Kidney epithelial cell (primary cell): ENCODE data around the gene COA4. TPM values are rescaled to one million over a fixed set of nuclear protein-coding genes. Genes with fewer than 3 reads are reported as not detected.

ENCODE experiments used
- DNase-seq: peaks from one replicate; pipeline ENCODE4 v3.0.0-alpha.2; 2010; ENCODE audit warnings: low read depth
- H3K27me3 ChIP-seq: 2 replicates; pipeline ENCODE4 v1.6.0; 2011; ENCODE audit warnings: low read length; ENCODE audit not compliant: control insufficient read depth, insufficient read depth
- H3K36me3 ChIP-seq: 2 replicates; pipeline ENCODE4 v1.5.1; 2011; ENCODE audit warnings: low read length; ENCODE audit not compliant: control insufficient read depth, insufficient read depth
- H3K4me3 ChIP-seq: 2 replicates; pipeline ENCODE4 v1.5.1; 2011; ENCODE audit warnings: low read depth, mild to moderate bottlenecking, control low read depth, low read length
- total RNA-seq: library from RNA; depleted of rRNA; stranded (reverse); fragments of >200 nt; gene quantifications from 2 replicates; pipeline ENCODE4 v1.2.3, GENCODE V29; 2015
- TF ChIP-seq, protein P1 (sequence below): IDR thresholded peaks from 2 replicates; pipeline ENCODE4 v1.5.1; 2011; ENCODE audit warnings: mild to moderate bottlenecking, moderate library complexity, low read length, control low read depth, inconsistent platforms; ENCODE audit not compliant: insufficient read depth, poor library complexity, severe bottlenecking

Gene COA4
- total RNA-seq, 1 donor from 2014 or later, result 103 TPM

DNA sequence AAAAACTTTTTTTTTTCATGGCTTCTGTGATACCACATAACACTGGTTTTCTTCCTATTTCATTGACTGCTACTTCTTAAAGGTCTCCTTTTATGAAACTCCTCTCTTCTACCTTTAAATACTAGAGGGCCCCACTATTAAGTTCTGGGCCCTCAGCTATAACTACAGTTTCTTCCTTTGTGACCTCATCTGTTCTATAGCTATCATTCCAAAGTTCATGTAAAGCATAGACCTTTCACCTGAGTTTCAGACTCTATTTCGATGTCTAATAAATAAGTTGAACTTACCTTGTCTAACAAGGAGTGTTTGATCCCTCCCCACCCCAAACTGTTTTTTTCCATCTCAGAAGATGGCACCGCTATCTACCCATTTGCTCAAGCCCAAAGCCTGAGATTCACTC, 35.4 kb upstream of the COA4 start:
- TF ChIP-seq, protein P1, sequence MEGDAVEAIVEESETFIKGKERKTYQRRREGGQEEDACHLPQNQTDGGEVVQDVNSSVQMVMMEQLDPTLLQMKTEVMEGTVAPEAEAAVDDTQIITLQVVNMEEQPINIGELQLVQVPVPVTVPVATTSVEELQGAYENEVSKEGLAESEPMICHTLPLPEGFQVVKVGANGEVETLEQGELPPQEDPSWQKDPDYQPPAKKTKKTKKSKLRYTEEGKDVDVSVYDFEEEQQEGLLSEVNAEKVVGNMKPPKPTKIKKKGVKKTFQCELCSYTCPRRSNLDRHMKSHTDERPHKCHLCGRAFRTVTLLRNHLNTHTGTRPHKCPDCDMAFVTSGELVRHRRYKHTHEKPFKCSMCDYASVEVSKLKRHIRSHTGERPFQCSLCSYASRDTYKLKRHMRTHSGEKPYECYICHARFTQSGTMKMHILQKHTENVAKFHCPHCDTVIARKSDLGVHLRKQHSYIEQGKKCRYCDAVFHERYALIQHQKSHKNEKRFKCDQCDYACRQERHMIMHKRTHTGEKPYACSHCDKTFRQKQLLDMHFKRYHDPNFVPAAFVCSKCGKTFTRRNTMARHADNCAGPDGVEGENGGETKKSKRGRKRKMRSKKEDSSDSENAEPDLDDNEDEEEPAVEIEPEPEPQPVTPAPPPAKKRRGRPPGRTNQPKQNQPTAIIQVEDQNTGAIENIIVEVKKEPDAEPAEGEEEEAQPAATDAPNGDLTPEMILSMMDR, result no peak
- no peak overlapping the region for H3K4me3 ChIP-seq
- DNase-seq, result no peak
- H3K27me3 ChIP-seq, result no peaks in the 10 kb centered on the region
- no peaks in the 10 kb centered on the region for H3K36me3 ChIP-seq

DNA sequence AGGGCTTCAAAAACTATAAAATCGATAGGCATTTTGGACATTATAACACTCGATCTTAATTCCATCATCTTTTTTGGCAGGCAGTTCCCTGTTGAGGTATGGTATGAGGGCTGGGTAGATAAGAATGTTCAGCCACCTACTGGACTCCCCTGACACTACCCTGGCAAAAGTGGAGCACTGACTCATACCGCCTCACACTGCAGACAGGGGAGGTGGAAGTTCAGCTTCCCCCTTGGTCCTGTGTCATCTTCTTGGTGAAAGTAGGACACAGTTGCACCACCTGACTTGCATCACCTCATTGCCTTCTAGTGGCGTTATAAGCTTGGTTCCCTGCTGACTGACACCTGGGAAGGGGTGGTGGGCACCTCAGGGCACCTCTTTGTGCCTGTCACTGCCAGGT, 30.5 kb upstream of the COA4 start:
- no peak for DNase-seq
- TF ChIP-seq, protein P1, result peak; percentile 10
- no peaks in the 10 kb centered on the region for H3K27me3 ChIP-seq
- no peaks in the 10 kb centered on the region for H3K36me3 ChIP-seq
- no peak overlapping the region for H3K4me3 ChIP-seq

DNA sequence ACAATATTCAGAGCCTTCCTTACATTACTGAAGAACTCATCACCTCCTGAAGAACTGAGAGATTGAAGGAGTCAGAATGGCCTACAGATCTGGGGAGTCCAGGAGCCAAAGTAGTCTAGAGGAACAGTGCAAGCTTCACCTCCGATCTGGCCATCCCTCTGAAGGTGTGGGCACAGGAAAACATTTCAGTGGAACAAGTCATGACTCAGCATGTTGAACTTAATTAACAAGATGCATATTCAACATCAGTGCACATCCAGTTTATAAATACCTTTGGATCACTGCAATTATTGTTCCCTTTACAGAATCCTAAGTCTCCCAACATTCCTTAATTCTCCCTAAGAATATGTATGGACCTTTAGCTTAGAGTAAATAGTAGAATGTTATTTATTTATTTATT, 25.7 kb upstream of the COA4 start:
- no peaks in the 10 kb centered on the region for H3K36me3 ChIP-seq
- no peak for DNase-seq
- H3K4me3 ChIP-seq, result no peak overlapping the region
- TF ChIP-seq, protein P1, result no peak
- H3K27me3 ChIP-seq, result no peaks in the 10 kb centered on the region

DNA sequence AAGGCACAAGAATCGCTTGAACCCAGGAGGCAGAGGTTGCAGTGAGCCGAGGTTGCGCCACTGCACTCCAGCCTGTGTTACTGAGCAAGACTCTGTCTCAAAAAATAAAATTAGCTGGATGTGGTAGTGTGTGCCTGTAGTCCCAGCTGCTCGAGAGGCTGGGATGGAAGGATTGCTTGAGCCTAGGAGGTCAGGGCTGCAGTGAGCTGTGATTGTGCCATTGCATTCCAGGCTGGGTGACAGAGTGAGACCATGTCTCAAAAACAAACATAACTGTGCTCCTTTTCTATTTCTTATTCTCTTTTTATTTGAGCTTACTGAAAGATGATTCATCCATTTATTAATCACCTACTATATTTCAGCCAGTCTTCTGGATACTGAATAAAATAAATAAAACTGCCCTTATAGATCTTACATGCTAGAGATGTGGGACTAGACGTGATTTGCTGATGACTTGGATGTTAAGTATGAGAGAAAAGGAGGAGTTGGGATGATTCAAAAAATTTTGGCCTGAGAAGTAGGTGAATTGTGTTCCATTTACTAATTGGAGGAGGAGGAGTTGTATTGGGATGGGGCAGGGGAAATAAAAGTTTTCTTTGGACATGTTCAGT, 18.2 kb upstream of the COA4 start:
- TF ChIP-seq, protein P1, result no peak
- no peaks in the 10 kb centered on the region for H3K27me3 ChIP-seq
- H3K36me3 ChIP-seq, result no peaks in the 10 kb centered on the region
- no peak overlapping the region for H3K4me3 ChIP-seq
- DNase-seq, result no peak

DNA sequence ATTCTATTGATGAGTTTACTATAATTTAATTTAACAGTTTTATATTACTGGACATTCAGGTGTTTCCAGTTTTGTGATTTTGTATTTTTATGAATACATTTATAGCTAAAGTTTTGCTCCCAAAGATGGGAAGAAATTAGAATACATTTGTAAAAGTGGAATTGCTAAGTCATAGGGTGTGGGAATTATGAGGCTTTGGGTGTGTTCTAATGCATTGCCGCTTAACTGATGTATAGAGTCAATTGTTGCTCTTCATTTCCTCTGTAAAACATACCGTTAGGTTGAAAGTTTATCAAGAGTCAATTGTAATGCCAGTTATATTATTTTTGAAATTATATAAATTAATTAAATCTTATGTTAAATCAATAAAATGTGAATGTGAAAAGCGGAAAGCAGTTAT, 16.4 kb upstream of the COA4 start:
- TF ChIP-seq, protein P1, result no peak
- no peaks in the 10 kb centered on the region for H3K36me3 ChIP-seq
- DNase-seq, result no peak
- no peak overlapping the region for H3K4me3 ChIP-seq
- no peaks in the 10 kb centered on the region for H3K27me3 ChIP-seq

DNA sequence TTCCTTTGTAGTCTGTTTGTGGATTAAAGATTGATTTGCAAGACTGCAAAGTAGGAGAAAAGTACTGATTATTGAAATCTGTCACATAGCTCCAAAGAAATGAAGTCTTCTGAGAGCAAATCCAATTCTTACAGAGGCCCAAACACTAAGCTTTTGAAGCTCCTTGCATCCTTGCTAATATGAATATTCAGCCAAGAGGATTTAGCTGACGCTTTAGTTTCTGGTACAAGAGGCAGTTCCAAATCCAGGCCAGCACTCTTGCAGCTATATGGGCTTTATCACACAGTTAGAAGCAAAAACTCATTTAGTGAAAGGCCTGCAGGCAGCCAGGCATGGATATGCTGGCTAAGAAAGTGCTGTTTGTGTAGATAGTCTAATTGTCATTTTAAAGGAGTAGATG, 12.9 kb upstream of the COA4 start:
- TF ChIP-seq, protein P1, result no peak
- Histone ChIP-seq H3K36me3 (no peaks in the 10 kb centered on the region), H3K27me3 (no peaks in the 10 kb centered on the region), H3K4me3 (no peak overlapping the region)
- DNase-seq, result no peak
